Measurements from ENCODE around the gene SMIM22. TPM values are rescaled to one million over a fixed set of nuclear protein-coding genes. Genes with fewer than 3 reads are reported as not detected.

Gene SMIM22
- total and polyA plus RNA-seq, 2 of the 8 experiments (the other 6 are each of a cell fraction or from before 2014, with no cell fraction given), result not detected

DNA sequence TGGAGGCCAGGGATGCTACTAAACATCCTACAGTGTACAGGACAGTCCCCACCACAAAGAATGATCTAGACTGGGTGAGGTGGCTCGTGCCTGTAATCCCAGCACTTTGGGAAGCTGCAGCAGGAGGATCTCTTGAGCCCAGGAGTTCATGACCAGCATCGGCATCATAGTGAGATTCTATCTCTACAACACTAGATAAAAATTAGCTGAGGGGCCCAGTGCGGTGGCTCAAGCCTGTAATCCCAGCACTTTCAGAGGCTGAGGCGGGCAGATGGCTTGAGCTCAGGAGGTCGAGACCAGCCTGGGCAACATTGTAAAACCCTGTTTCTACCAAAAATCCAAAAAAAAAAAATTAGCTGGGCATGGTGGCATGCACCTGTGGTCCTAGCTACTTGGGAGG, 22.8 kb upstream of the SMIM22 start:
- Histone ChIP-seq H3K79me1 (ENCODE audit: low read depth, low read length) (no peaks in the 10 kb centered on the region), H3K18ac (ENCODE audit: extremely low read depth, low read length) (no peak overlapping the region), H2BK120ac (replicated peaks; ENCODE audit: low read depth, low read length) (no peak overlapping the region), H3K27ac (ENCODE audit: low read depth, low read length) (no peak overlapping the region), H4K20me1 (replicated peaks in 1 of 2; ENCODE audit: control insufficient read depth in 1 of 2, insufficient read depth in 2 of 2, low read length in 2 of 2) (no peaks in the 10 kb centered on the region), H3K56ac (replicated peaks; ENCODE audit: insufficient read length, low read depth, low read length) (no peak overlapping the region), H2BK15ac (ENCODE audit: low read length) (no peak overlapping the region), H2AFZ (ENCODE audit: low read length) (no peak overlapping the region), H3K23ac (ENCODE audit: insufficient read length) (no peak overlapping the region), H4K91ac (replicated peaks; ENCODE audit: insufficient read length, low read length) (no peak overlapping the region), H3K4ac (replicated peaks; ENCODE audit: insufficient read length, low read depth, low read length) (no peak overlapping the region), H3K79me2 (ENCODE audit: control insufficient read depth in 1 of 2, insufficient read depth in 2 of 2, low read length in 2 of 2) (no peaks in the 10 kb centered on the region), H2AK5ac (ENCODE audit: low read depth, low read length) (no peak overlapping the region), H4K5ac (ENCODE audit: insufficient read length, low read depth, low read length) (no peak overlapping the region), H3K27me3 (replicated peaks in 1 of 4; ENCODE audit: control insufficient read depth in 3 of 4, extremely low read depth in 1 of 4, insufficient read depth in 3 of 4, low read length in 3 of 4) (no peaks in the 10 kb centered on the region), H3K23me2 (ENCODE audit: low read depth, low read length) (peaks cover 9% of the 10 kb centered on the region), H3K4me3 (ENCODE audit: extremely low read depth in 1 of 4, insufficient read depth in 2 of 4, low read depth in 3 of 4, low read length in 4 of 4) (no peak overlapping the region), H3K4me2 (ENCODE audit: insufficient read depth in 1 of 2, low read depth in 2 of 2, low read length in 2 of 2) (no peak overlapping the region), H3K4me1 (replicated peaks in 1 of 4; ENCODE audit: control insufficient read depth in 3 of 4, insufficient read depth in 4 of 4, low read length in 3 of 4) (peaks cover 0 to 3% (median 1%) of the 10 kb centered on the region in 4 experiments; a peak in 2 of 7 replicates), H2BK20ac (ENCODE audit: low read length) (no peak overlapping the region), H2BK12ac (ENCODE audit: low read depth, low read length) (no peak overlapping the region), H2BK5ac (ENCODE audit: low read depth, low read length) (no peak overlapping the region), H3K9me3 (ENCODE audit: insufficient read depth in 2 of 2, low read depth in 1 of 2, low read length in 1 of 2) (no peaks in the 10 kb centered on the region), H3K36me3 (ENCODE audit: control insufficient read depth in 2 of 4, insufficient read depth in 4 of 4, low read length in 3 of 4) (no peaks in the 10 kb centered on the region), H3K14ac (ENCODE audit: insufficient read length) (no peak overlapping the region), H3K9ac (replicated peaks in 1 of 4; ENCODE audit: extremely low read depth in 1 of 4, low read depth in 3 of 4, low read length in 3 of 4) (no peak overlapping the region), H4K8ac (ENCODE audit: extremely low read depth, insufficient read depth, low read length) (no peak overlapping the region)
- 89% methylated on average over 5 of the region's 5 CpGs; no CpG with 5 or more reads in 1 of the 2 experiments for WGBS, 2 experiments (ENCODE audit: extremely low coverage in 1 of 2, insufficient coverage in 1 of 2, insufficient read length in 1 of 2, insufficient replicate concordance in 2 of 2, low coverage in 1 of 2, low lambda C conversion rate in 2 of 2, missing lambda C conversion rate in 1 of 2)
- CTCF ChIA-PET (ENCODE audit: partially characterized antibody), result interaction anchor here (0.6 to 0.8 kb wide), 2 partner anchors 17 to 186 kb away, joined by 3 read pairs; no protein-coding TSS in a partner anchor
- FAIRE-seq (no peak), DNase-seq (ENCODE audit: low read depth in 1 of 2, low spot score in 2 of 2) (no peak)
- POLR2A ChIA-PET (ENCODE audit: partially characterized antibody), result interaction anchor here (0.7 to 0.8 kb wide), 2 partner anchors 12 to 18 kb away, joined by 3 read pairs; no protein-coding TSS in a partner anchor
- no peak for TF ChIP-seq ZNF274 (IDR thresholded peaks at IDR 0.05; ENCODE audit: borderline replicate concordance, extremely low read depth, low read length)
- TF ChIP-seq BACH1 (IDR thresholded peaks at IDR 0.05; ENCODE audit: low read length), result no peak

Data from H1 (cell line).